ENCODE results near the gene RHOBTB1.

RHOBTB1 gene

GRCh38 chr10:60957667-60958221 is 13.8 kb upstream of the RHOBTB1 start:
- TF ChIP-seq ZFX (IDR thresholded peaks at IDR 0.05) (no peak), CTCF (conservative IDR thresholded peaks at IDR 0.05) (no peak)
- H3K27ac ChIP-seq = no peak overlapping the region

- TF ChIP-seq CTCF (conservative IDR thresholded peaks at IDR 0.05) = no peak
- no peak for TF ChIP-seq ZFX (IDR thresholded peaks at IDR 0.05)
- H3K27ac ChIP-seq = no peak overlapping the region
Measured at GRCh38 chr10:60955957-60956425, 12.0 kb upstream of the RHOBTB1 start.

- no peak for TF ChIP-seq CTCF (conservative IDR thresholded peaks at IDR 0.05)
- no peak for TF ChIP-seq ZFX (IDR thresholded peaks at IDR 0.05)
- H3K27ac ChIP-seq = no peak overlapping the region
Measured at GRCh38 chr10:60955316-60955715, 11.3 kb upstream of the RHOBTB1 start.

- TF ChIP-seq CTCF (conservative IDR thresholded peaks at IDR 0.05) (no peak), ZFX (IDR thresholded peaks at IDR 0.05) (no peak)
- H3K27ac ChIP-seq = no peak overlapping the region
Measured at GRCh38 chr10:60954035-60954434, 10.1 kb upstream of the RHOBTB1 start.

- TF ChIP-seq CTCF (conservative IDR thresholded peaks at IDR 0.05) (no peak), ZFX (IDR thresholded peaks at IDR 0.05) (no peak)
- H3K27ac ChIP-seq = no peak overlapping the region
Measured at GRCh38 chr10:60953420-60953819, 9.4 kb upstream of the RHOBTB1 start.

GRCh38 chr10:60952846-60953220 is 8.8 kb upstream of the RHOBTB1 start:
- TF ChIP-seq CTCF (conservative IDR thresholded peaks at IDR 0.05) = no peak
- TF ChIP-seq ZFX (IDR thresholded peaks at IDR 0.05) = no peak
- H3K27ac ChIP-seq = no peak overlapping the region

GRCh38 chr10:60952067-60952845 is 8.3 kb upstream of the RHOBTB1 start:
- H3K27ac ChIP-seq = no peak overlapping the region
- TF ChIP-seq CTCF (conservative IDR thresholded peaks at IDR 0.05) (no peak), ZFX (IDR thresholded peaks at IDR 0.05) (no peak)
